Stimulated activated naive CD8-positive, alpha-beta T cell treated with anti-CD3 and anti-CD28 coated beads, Interleukin-15, Interleukin-2, amounts not matched to agents 100 U/mL and 50 U/mL, for 24 hours (primary cell): ENCODE results near the gene REPS1.

Source experiments
- ATAC-seq: fragments of 150-1000 bp; cut with Tn5 transposase; one replicate; pipeline ENCODE4 v1.10.0; 2021
- DNase-seq: peaks from one replicate; pipeline ENCODE4 v3.0.0; 2021

Gene REPS1

DNA sequence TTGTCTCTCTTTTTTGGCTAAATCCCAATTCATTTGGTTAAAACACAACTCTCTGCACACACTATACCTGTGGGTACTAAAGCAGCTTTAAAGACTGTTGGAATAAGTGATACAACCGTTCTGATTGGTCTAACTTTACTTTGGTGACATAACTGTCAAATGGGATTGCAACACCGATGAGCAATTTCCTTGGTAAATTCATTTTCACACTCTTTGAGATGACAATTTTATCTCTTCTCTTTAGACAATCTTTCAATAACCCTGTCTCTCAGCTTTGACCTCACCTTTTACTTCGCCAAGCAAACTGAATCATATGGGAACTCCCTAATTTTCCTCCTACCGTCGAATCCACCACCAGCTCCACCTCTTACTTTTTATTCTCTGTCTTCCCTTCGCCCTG lies 131.4 kb downstream of the REPS1 start:
- no peak for DNase-seq
- no peak for ATAC-seq
